Karpas-422 (cell line): ENCODE data around the gene SF3A1. TPM values are rescaled to one million over a fixed set of nuclear protein-coding genes. Genes with fewer than 3 reads are reported as not detected.

Experiments used
- DNase-seq: peaks from one replicate; pipeline ENCODE4 v3.0.0-alpha.2; 2015
- H2AFZ ChIP-seq: fragments of 200-600 bp; sonication (generic); 2 replicates; pipeline ENCODE4 v1.6.1; 2014; ENCODE audit warnings: antibody characterized with exemption, low read length, mixed read lengths
- H3K27ac ChIP-seq: fragments of 200-600 bp; sonication (generic); 2 replicates; pipeline ENCODE4 v1.5.1; 2014; ENCODE audit warnings: mild to moderate bottlenecking, low read length, moderate library complexity
- H3K27me3 ChIP-seq: fragments of 200-600 bp; sonication (generic); 2 replicates; pipeline ENCODE4 v1.6.1; 2014; ENCODE audit warnings: low read length, mixed read lengths
- H3K36me3 ChIP-seq: fragments of 200-600 bp; sonication (generic); 2 replicates; pipeline ENCODE4 v1.6.1; 2014; ENCODE audit warnings: low read length, mixed read lengths; ENCODE audit not compliant: insufficient read depth
- H3K4me1 ChIP-seq: fragments of 200-600 bp; sonication (generic); 2 replicates; pipeline ENCODE4 v1.6.1; 2014; ENCODE audit warnings: mild to moderate bottlenecking, low read length, mixed read lengths
- H3K4me2 ChIP-seq: fragments of 200-600 bp; sonication (generic); 2 replicates; pipeline ENCODE4 v1.6.1; 2014; ENCODE audit warnings: low read length, low read depth, mild to moderate bottlenecking; ENCODE audit not compliant: poor library complexity, severe bottlenecking
- H3K4me3 ChIP-seq: fragments of 200-600 bp; sonication (generic); 2 replicates; pipeline ENCODE4 v1.5.1; 2014; ENCODE audit warnings: mild to moderate bottlenecking, antibody characterized with exemption, low read length, mixed read lengths
- H3K79me2 ChIP-seq: fragments of 200-600 bp; sonication (generic); 2 replicates; pipeline ENCODE4 v1.6.1; 2014; ENCODE audit warnings: mild to moderate bottlenecking, low read length, mixed read lengths
- H3K9ac ChIP-seq: fragments of 200-600 bp; sonication (generic); 2 replicates; pipeline ENCODE4 v1.6.0; 2014; ENCODE audit warnings: low read length
- H3K9me2 ChIP-seq: fragments of 200-600 bp; sonication (generic), shearing (Covaris generic); replicated peaks from 2 replicates; pipeline ENCODE4 v1.6.0; 2014; ENCODE audit warnings: mild to moderate bottlenecking, low read length, moderate library complexity; ENCODE audit not compliant: insufficient read depth
- H3K9me3 ChIP-seq: fragments of 300-700, 200-600 bp; sonication (generic); 2 replicates; pipeline ENCODE4 v1.6.1; 2014; ENCODE audit warnings: low read length, mixed read lengths
- H4K20me1 ChIP-seq: fragments of 200-600 bp; sonication (generic); 2 replicates; pipeline ENCODE4 v1.6.1; 2014; ENCODE audit warnings: mild to moderate bottlenecking, antibody characterized with exemption, low read length, low read depth; ENCODE audit not compliant: insufficient read depth
- total RNA-seq: library from RNA; depleted of rRNA; stranded (reverse); fragments of >200 nt; shearing (Covaris generic); gene quantifications from 2 replicates; pipeline ENCODE4 v1.2.3, GENCODE V29; 2014; ENCODE audit warnings: low replicate concordance; rRNA removed

The SF3A1 gene
- total RNA-seq, 1 experiment from 2014 or later, result 111 TPM

GRCh38 chr22:30285846-30286200, 70.9 kb downstream of the SF3A1 start:
- H4K20me1 ChIP-seq, result peaks cover 4% of the 10 kb centered on the region; the same call in 1 of the 2 replicates
- no peaks in the 10 kb centered on the region for H3K36me3 ChIP-seq
- peaks cover 23% of the 10 kb centered on the region for H3K4me1 ChIP-seq
- H3K79me2 ChIP-seq, result no peaks in the 10 kb centered on the region
- no peak overlapping the region for H3K4me2 ChIP-seq
- DNase-seq, result no peak
- no peak overlapping the region for H3K27ac ChIP-seq
- no peaks in the 10 kb centered on the region for H3K27me3 ChIP-seq
- H3K9ac ChIP-seq, result no peak overlapping the region
- H3K9me2 ChIP-seq, result no peaks in the 10 kb centered on the region
- no peak overlapping the region for H3K4me3 ChIP-seq
- no peak overlapping the region for H2AFZ ChIP-seq
- no peaks in the 10 kb centered on the region for H3K9me3 ChIP-seq

- no peaks in the 10 kb centered on the region for H3K27me3 ChIP-seq
- H3K27ac ChIP-seq, result no peak overlapping the region
- H2AFZ ChIP-seq, result no peak overlapping the region
- H3K9ac ChIP-seq, result no peak overlapping the region
- H3K4me3 ChIP-seq, result no peak overlapping the region
- H3K79me2 ChIP-seq, result no peaks in the 10 kb centered on the region
- H4K20me1 ChIP-seq, result peaks cover 4% of the 10 kb centered on the region; the same call in 1 of the 2 replicates
- DNase-seq, result no peak
- H3K9me3 ChIP-seq, result no peaks in the 10 kb centered on the region
- H3K4me1 ChIP-seq, result peaks cover 18% of the 10 kb centered on the region
- no peak overlapping the region for H3K4me2 ChIP-seq
- no peaks in the 10 kb centered on the region for H3K9me2 ChIP-seq
- H3K36me3 ChIP-seq, result no peaks in the 10 kb centered on the region
Measured at GRCh38 chr22:30285176-30285845, 71.4 kb downstream of the SF3A1 start.

GRCh38 chr22:30284666-30285065, 72.0 kb downstream of the SF3A1 start:
- Histone ChIP-seq H3K9me3 (no peaks in the 10 kb centered on the region), H3K4me2 (no peak overlapping the region), H4K20me1 (peaks cover 4% of the 10 kb centered on the region; the same call in 1 of the 2 replicates), H3K79me2 (no peaks in the 10 kb centered on the region), H2AFZ (no peak overlapping the region), H3K36me3 (no peaks in the 10 kb centered on the region), H3K4me3 (no peak overlapping the region), H3K4me1 (peaks cover 12% of the 10 kb centered on the region), H3K9me2 (no peaks in the 10 kb centered on the region), H3K9ac (no peak overlapping the region), H3K27me3 (no peaks in the 10 kb centered on the region), H3K27ac (no peak overlapping the region)
- DNase-seq, result no peak

- H2AFZ ChIP-seq, result no peak overlapping the region
- no peak overlapping the region for H3K4me2 ChIP-seq
- H3K36me3 ChIP-seq, result no peaks in the 10 kb centered on the region
- DNase-seq, result no peak
- H3K9me3 ChIP-seq, result no peaks in the 10 kb centered on the region
- H3K9me2 ChIP-seq, result no peaks in the 10 kb centered on the region
- no peak overlapping the region for H3K9ac ChIP-seq
- H4K20me1 ChIP-seq, result peaks cover 4% of the 10 kb centered on the region; the same call in 1 of the 2 replicates
- no peak overlapping the region for H3K27ac ChIP-seq
- H3K27me3 ChIP-seq, result no peaks in the 10 kb centered on the region
- peaks cover 11% of the 10 kb centered on the region for H3K4me1 ChIP-seq
- H3K79me2 ChIP-seq, result no peaks in the 10 kb centered on the region
- no peak overlapping the region for H3K4me3 ChIP-seq
Measured at GRCh38 chr22:30284172-30284571, 72.5 kb downstream of the SF3A1 start.

- DNase-seq, result no peak
- peaks cover 4% of the 10 kb centered on the region; the same call in 1 of the 2 replicates for H4K20me1 ChIP-seq
- H3K9me3 ChIP-seq, result no peaks in the 10 kb centered on the region
- no peak overlapping the region for H3K9ac ChIP-seq
- no peak overlapping the region for H3K27ac ChIP-seq
- no peaks in the 10 kb centered on the region for H3K9me2 ChIP-seq
- no peaks in the 10 kb centered on the region for H3K27me3 ChIP-seq
- no peaks in the 10 kb centered on the region for H3K79me2 ChIP-seq
- peaks cover 5% of the 10 kb centered on the region for H3K4me1 ChIP-seq
- no peak overlapping the region for H3K4me2 ChIP-seq
- no peaks in the 10 kb centered on the region for H3K36me3 ChIP-seq
- no peak overlapping the region for H2AFZ ChIP-seq
- no peak overlapping the region for H3K4me3 ChIP-seq
Measured at GRCh38 chr22:30283342-30283741, 73.4 kb downstream of the SF3A1 start.

GRCh38 chr22:30282616-30283046, 74.1 kb downstream of the SF3A1 start:
- no peaks in the 10 kb centered on the region for H3K27me3 ChIP-seq
- H3K79me2 ChIP-seq, result no peaks in the 10 kb centered on the region
- H3K36me3 ChIP-seq, result no peaks in the 10 kb centered on the region
- H3K4me1 ChIP-seq, result no peaks in the 10 kb centered on the region
- no peak for DNase-seq
- no peak overlapping the region for H3K9ac ChIP-seq
- no peaks in the 10 kb centered on the region for H3K9me3 ChIP-seq
- H3K27ac ChIP-seq, result no peak overlapping the region
- H4K20me1 ChIP-seq, result peaks cover 4% of the 10 kb centered on the region; the same call in 1 of the 2 replicates
- H3K4me3 ChIP-seq, result no peak overlapping the region
- H3K9me2 ChIP-seq, result no peaks in the 10 kb centered on the region
- H2AFZ ChIP-seq, result no peak overlapping the region
- no peak overlapping the region for H3K4me2 ChIP-seq

Other genes with a start within 250 kb of the SF3A1 start
- not detected in 2 replicates for gene LIF, start 110.1 kb downstream of the SF3A1 start, total RNA-seq
- gene OSM, start 90.0 kb downstream of the SF3A1 start, total RNA-seq, result not detected in 2 replicates
- gene CASTOR1, start 67.4 kb downstream of the SF3A1 start, total RNA-seq, result 3.2 and 8.4 TPM in 2 replicates
- 7.6 and 16.9 TPM in 2 replicates for gene TBC1D10A, start 30.0 kb downstream of the SF3A1 start, total RNA-seq
- 0.69 and 0.82 TPM in 2 replicates for gene CCDC157, start 113 bp upstream of the SF3A1 start, total RNA-seq
- gene RNF215, start 30.5 kb upstream of the SF3A1 start, total RNA-seq, result 4.0 and 16.9 TPM in 2 replicates
- 8.4 and 11.6 TPM in 2 replicates for gene SEC14L2, start 40.1 kb upstream of the SF3A1 start, total RNA-seq
- gene MTFP1, start 68.9 kb upstream of the SF3A1 start, total RNA-seq, result 69.4 and 120 TPM in 2 replicates
- gene SEC14L3, start 115.1 kb upstream of the SF3A1 start, total RNA-seq, result not detected in 2 replicates
- gene SEC14L4, start 148.8 kb upstream of the SF3A1 start, total RNA-seq, result not detected in 2 replicates
- not detected in 2 replicates for gene SEC14L6, start 189.8 kb upstream of the SF3A1 start, total RNA-seq
- not detected in 2 replicates for gene GAL3ST1, start 217.8 kb upstream of the SF3A1 start, total RNA-seq
- gene PES1, start 235.0 kb upstream of the SF3A1 start, total RNA-seq, result 93.6 and 110 TPM in 2 replicates